ENCODE measurements around the gene GNB4.

GNB4 gene

GRCh38 chr3:179438841-179439240 is 12.4 kb downstream of the GNB4 start:
- in situ Hi-C loops (cut with MboI; ENCODE audit: low sequenced_read_pairs), result no loop called here

- in situ Hi-C loops (cut with MboI; ENCODE audit: low sequenced_read_pairs), result no loop called here
These were observed 14.8 kb downstream of the GNB4 start for GRCh38 chr3:179436517-179436916.

- in situ Hi-C loops (cut with MboI; ENCODE audit: low sequenced_read_pairs), result no loop called here
These were observed 18.8 kb downstream of the GNB4 start for GRCh38 chr3:179432451-179432850.

GRCh38 chr3:179432021-179432420 is 19.2 kb downstream of the GNB4 start:
- in situ Hi-C loops (cut with MboI; ENCODE audit: low sequenced_read_pairs), result no loop called here

GRCh38 chr3:179430277-179430870 is 20.9 kb downstream of the GNB4 start:
- in situ Hi-C loops (cut with MboI; ENCODE audit: low sequenced_read_pairs), result no loop called here

- in situ Hi-C loops (cut with MboI; ENCODE audit: low sequenced_read_pairs), result no loop called here
These were observed 22.3 kb downstream of the GNB4 start for GRCh38 chr3:179428876-179429548.

GRCh38 chr3:179425075-179425474 is 26.2 kb downstream of the GNB4 start:
- in situ Hi-C loops (cut with MboI; ENCODE audit: low sequenced_read_pairs), result no loop called here

- in situ Hi-C loops (cut with MboI; ENCODE audit: low sequenced_read_pairs), result no loop called here
These were observed 29.8 kb downstream of the GNB4 start for GRCh38 chr3:179421500-179421899.

GRCh38 chr3:179418610-179419009 is 32.7 kb downstream of the GNB4 start:
- in situ Hi-C loops (cut with MboI; ENCODE audit: low sequenced_read_pairs), result no loop called here

- in situ Hi-C loops (cut with MboI; ENCODE audit: low sequenced_read_pairs), result no loop called here
These were observed 34.6 kb downstream of the GNB4 start for GRCh38 chr3:179416681-179417080.

- in situ Hi-C loops (cut with MboI; ENCODE audit: low sequenced_read_pairs), result no loop called here
These were observed 35.9 kb downstream of the GNB4 start for GRCh38 chr3:179415377-179415776.

GRCh38 chr3:179414804-179415203 is 36.5 kb downstream of the GNB4 start:
- in situ Hi-C loops (cut with MboI; ENCODE audit: low sequenced_read_pairs), result no loop called here

- in situ Hi-C loops (cut with MboI; ENCODE audit: low sequenced_read_pairs), result no loop called here
These were observed 40.3 kb downstream of the GNB4 start for GRCh38 chr3:179410999-179411398.

- in situ Hi-C loops (cut with MboI; ENCODE audit: low sequenced_read_pairs), result no loop called here
These were observed 40.9 kb downstream of the GNB4 start for GRCh38 chr3:179410331-179410730.

GRCh38 chr3:179404307-179404706 is 47.0 kb downstream of the GNB4 start:
- in situ Hi-C loops (cut with MboI; ENCODE audit: low sequenced_read_pairs), result no loop called here

GRCh38 chr3:179402963-179403362 is 48.3 kb downstream of the GNB4 start:
- in situ Hi-C loops (cut with MboI; ENCODE audit: low sequenced_read_pairs), result no loop called here

GRCh38 chr3:179401561-179401960 is 49.7 kb downstream of the GNB4 start:
- in situ Hi-C loops (cut with MboI; ENCODE audit: low sequenced_read_pairs), result no loop called here

- in situ Hi-C loops (cut with MboI; ENCODE audit: low sequenced_read_pairs), result no loop called here
These were observed 52.6 kb downstream of the GNB4 start for GRCh38 chr3:179398574-179399231.

GRCh38 chr3:179391906-179392305 is 59.4 kb downstream of the GNB4 start:
- in situ Hi-C loops (cut with MboI; ENCODE audit: low sequenced_read_pairs), result no loop called here

GRCh38 chr3:179376474-179376873 is 74.8 kb downstream of the GNB4 start:
- in situ Hi-C loops (cut with MboI; ENCODE audit: low sequenced_read_pairs), result no loop called here

- in situ Hi-C loops (cut with MboI; ENCODE audit: low sequenced_read_pairs), result no loop called here
These were observed 75.9 kb downstream of the GNB4 start for GRCh38 chr3:179375091-179375999.
